Measurements from ENCODE around the gene C3orf22. TPM values are rescaled to one million over a fixed set of nuclear protein-coding genes. Genes with fewer than 3 reads are reported as not detected.
"Not testable (repeated sequence)": the region's sequence is repeated elsewhere in the genome, so short reads cannot be mapped to it uniquely, and the experiment has no call there.

Gene C3orf22
- total RNA-seq (2014; rRNA removed): not detected in 2 replicates
- polyA plus RNA-seq (2012): not detected

- no peak for DNase-seq (ENCODE audit: low read depth)
Measured at GRCh38 chr3:126558336-126559071, at the start of gene C3orf22. Gene C3orf22 (minus strand): TSS chr3:126558932. CDS start chr3:126553390, 5,542 bp downstream.

- DNase-seq (ENCODE audit: low read depth): peak; percentile 62
Measured at GRCh38 chr3:126607214-126607908, 48.6 kb upstream of the C3orf22 start.

GRCh38 chr3:126606001-126606400, 47.3 kb upstream of the C3orf22 start:
- DNase-seq (ENCODE audit: low read depth): no peak

- DNase-seq (ENCODE audit: low read depth): no peak
Measured at GRCh38 chr3:126604691-126605090, 46.0 kb upstream of the C3orf22 start.

GRCh38 chr3:126599101-126599500, 40.4 kb upstream of the C3orf22 start:
- no peak for DNase-seq (ENCODE audit: low read depth)

- DNase-seq (ENCODE audit: low read depth): not testable (repeated sequence)
Measured at GRCh38 chr3:126595479-126595878, 36.7 kb upstream of the C3orf22 start.

GRCh38 chr3:126591515-126591914, 32.8 kb upstream of the C3orf22 start:
- not testable (repeated sequence) for DNase-seq (ENCODE audit: low read depth)

GRCh38 chr3:126582311-126582710, 23.6 kb upstream of the C3orf22 start:
- DNase-seq (ENCODE audit: low read depth): no peak

GRCh38 chr3:126581569-126581968, 22.8 kb upstream of the C3orf22 start:
- DNase-seq (ENCODE audit: low read depth): no peak

- no peak for DNase-seq (ENCODE audit: low read depth)
Measured at GRCh38 chr3:126580746-126581145, 22.0 kb upstream of the C3orf22 start.

- DNase-seq (ENCODE audit: low read depth): no peak
Measured at GRCh38 chr3:126578702-126579101, 20.0 kb upstream of the C3orf22 start.

GRCh38 chr3:126577261-126577660, 18.5 kb upstream of the C3orf22 start:
- DNase-seq (ENCODE audit: low read depth): no peak

GRCh38 chr3:126573492-126574117, 14.9 kb upstream of the C3orf22 start:
- no peak for DNase-seq (ENCODE audit: low read depth)

GRCh38 chr3:126571078-126571477, 12.3 kb upstream of the C3orf22 start:
- no peak for DNase-seq (ENCODE audit: low read depth)

- DNase-seq (ENCODE audit: low read depth): no peak
Measured at GRCh38 chr3:126570103-126570541, 11.4 kb upstream of the C3orf22 start.

- no peak for DNase-seq (ENCODE audit: low read depth)
Measured at GRCh38 chr3:126569390-126569975, 10.8 kb upstream of the C3orf22 start.

GRCh38 chr3:126568776-126569342, 10.1 kb upstream of the C3orf22 start:
- no peak for DNase-seq (ENCODE audit: low read depth)

- DNase-seq (ENCODE audit: low read depth): peak; percentile 13
Measured at GRCh38 chr3:126567696-126568438, 9.1 kb upstream of the C3orf22 start.

- no peak for DNase-seq (ENCODE audit: low read depth)
Measured at GRCh38 chr3:126562737-126563276, 4.1 kb upstream of the C3orf22 start.

- no peak for DNase-seq (ENCODE audit: low read depth)
Measured at GRCh38 chr3:126557761-126558160, 971 bp downstream of the C3orf22 start.

GRCh38 chr3:126557415-126557745, 1.4 kb downstream of the C3orf22 start:
- no peak for DNase-seq (ENCODE audit: low read depth)
